GM21723 (cell line): ENCODE data around the gene RIT1.
A peak's percentile ranks its signal among the peaks of the same experiment; 100 is the strongest.

Experiments used
- ATAC-seq: cut with Tn5 transposase; IDR thresholded peaks from one replicate; pipeline ENCODE4 v1.9.1; 2021; ENCODE audit warnings: mild to moderate bottlenecking, moderate library complexity; ENCODE audit not compliant: unreplicated experiment

Gene RIT1

GRCh38 chr1:155859881-155860871 lies 51.0 kb downstream of the RIT1 start:
- no peak for ATAC-seq

GRCh38 chr1:155859234-155859829 lies 51.8 kb downstream of the RIT1 start, which contains the start of gene SYT11:
Gene SYT11 (plus strand): TSS chr1:155859567. CDS start chr1:155859762, 195 bp downstream.
- ATAC-seq: peak; percentile 62

GRCh38 chr1:155858800-155859233 lies 52.3 kb downstream of the RIT1 start:
- ATAC-seq: peak; percentile 14

GRCh38 chr1:155856975-155857930 lies 53.9 kb downstream of the RIT1 start, which contains the start of gene GON4L:
Gene GON4L (minus strand): TSS chr1:155857214. CDS start chr1:155853780, 3,434 bp downstream.
- ATAC-seq: peak; percentile 60

GRCh38 chr1:155856257-155856974 lies 54.7 kb downstream of the RIT1 start:
- no peak for ATAC-seq

GRCh38 chr1:155850345-155850744 lies 60.8 kb downstream of the RIT1 start:
- ATAC-seq: no peak

- ATAC-seq: no peak
Measured at GRCh38 chr1:155847823-155848529, 63.2 kb downstream of the RIT1 start.
